ENCODE data around the gene CENPL.

GRCh38 chr1:173867141-173867752 lies 42.6 kb upstream of the CENPL start:
- no peak for TF ChIP-seq CTCF (IDR thresholded peaks at IDR 0.05)
- no peak for TF ChIP-seq EP300 (IDR thresholded peaks at IDR 0.05)
- TF ChIP-seq POLR2A (IDR thresholded peaks at IDR 0.05) = no peak
- no peak for TF ChIP-seq POLR2AphosphoS5 (IDR thresholded peaks at IDR 0.05)

All from suprapubic skin (tissue), 4 donors.